Fibroblast of skin of right biceps (primary cell): ENCODE results near the gene PRAMEF5.
"Not testable (repeated sequence)": the region's sequence is repeated elsewhere in the genome, so short reads cannot be mapped to it uniquely, and the experiment has no call there.

ENCODE experiments used
- DNase-seq: peaks from one replicate; pipeline ENCODE4 v3.0.0-alpha.2; 2013

The PRAMEF5 gene

GRCh38 chr1:13279617-13280016 is 25.6 kb downstream of the PRAMEF5 start:
- not testable (repeated sequence) for DNase-seq

GRCh38 chr1:13285037-13285436 is 31.0 kb downstream of the PRAMEF5 start, which contains the start of gene PRAMEF8:
PRAMEF8 (minus strand) TSS chr1:13285137; CDS start chr1:13284091, 1,046 bp downstream.
- DNase-seq: not testable (repeated sequence)

- DNase-seq: not testable (repeated sequence)
Measured at GRCh38 chr1:13289030-13289429, 35.0 kb downstream of the PRAMEF5 start.

GRCh38 chr1:13297216-13297931 is 43.4 kb downstream of the PRAMEF5 start:
- not testable (repeated sequence) for DNase-seq

- not testable (repeated sequence) for DNase-seq
Measured at GRCh38 chr1:13298699-13299098, 44.7 kb downstream of the PRAMEF5 start.

GRCh38 chr1:13302197-13302596 is 48.2 kb downstream of the PRAMEF5 start:
- not testable (repeated sequence) for DNase-seq

GRCh38 chr1:13303239-13303638 is 49.2 kb downstream of the PRAMEF5 start, which contains the start of gene PRAMEF33:
PRAMEF33 (plus strand) TSS chr1:13303539; CDS start chr1:13305955, 2,416 bp downstream.
- DNase-seq: not testable (repeated sequence)
